ENCODE measurements around the gene KIAA1755. TPM values are rescaled to one million over a fixed set of nuclear protein-coding genes. Genes with fewer than 3 reads are reported as not detected.

Gene KIAA1755
- total RNA-seq, 1 experiment from 2014 or later = 0.22 TPM

GRCh38 chr20:38277691-38278090 is 17.2 kb upstream of the KIAA1755 start:
- intact Hi-C loops (cut with micrococcal nuclease; ENCODE audit: unreplicated experiment) = no loop called here
- H3K27ac ChIP-seq = no peak overlapping the region
- H3K36me3 ChIP-seq (ENCODE audit: low read depth) = no peaks in the 10 kb centered on the region
- no peaks in the 10 kb centered on the region for H3K79me2 ChIP-seq (ENCODE audit: low read depth)
- BruUV-seq (replicated peaks) = no TSS peak
- H3K9me3 ChIP-seq (ENCODE audit: insufficient read depth, low read depth) = 0 out of 2 replicates have a peak, but pooled peaks cover 7% of the 10 kb centered on the region
- H2AFZ ChIP-seq = no peak overlapping the region
- peaks cover 16% of the 10 kb centered on the region for H3K4me1 ChIP-seq (replicated peaks; ENCODE audit: insufficient read depth)
- DNase-seq = no peak
- POLR2A ChIA-PET (ENCODE audit: unreplicated experiment) = no interaction called here
- TF ChIP-seq EZH2 (IDR thresholded peaks at IDR 0.05; ENCODE audit: low read depth) (no peak), CTCF (conservative IDR thresholded peaks at IDR 0.05) (no peak)
- H3K4me2 ChIP-seq = no peak overlapping the region
- CTCF ChIA-PET = no interaction called here
- no peaks in the 10 kb centered on the region for H3K9me2 ChIP-seq (ENCODE audit: insufficient read depth)
- H4K20me1 ChIP-seq (ENCODE audit: insufficient read depth) = no peaks in the 10 kb centered on the region
- H3K27me3 ChIP-seq (ENCODE audit: insufficient read depth, low read depth) = no peaks in the 10 kb centered on the region
- H3K4me3 ChIP-seq = no peak overlapping the region
- H3F3A ChIP-seq (ENCODE audit: insufficient read depth, low read depth) = peaks cover 10% of the 10 kb centered on the region; the same call in 1 of the 2 replicates

- intact Hi-C loops (cut with micrococcal nuclease; ENCODE audit: unreplicated experiment) = no loop called here
- Histone ChIP-seq H3K79me2 (ENCODE audit: low read depth) (no peaks in the 10 kb centered on the region), H3K9me3 (ENCODE audit: insufficient read depth, low read depth) (0 out of 2 replicates have a peak, but pooled peaks cover 7% of the 10 kb centered on the region), H3K4me1 (replicated peaks; ENCODE audit: insufficient read depth) (peaks cover 20% of the 10 kb centered on the region), H3K4me3 (no peak overlapping the region), H4K20me1 (ENCODE audit: insufficient read depth) (no peaks in the 10 kb centered on the region), H3K27me3 (ENCODE audit: insufficient read depth, low read depth) (no peaks in the 10 kb centered on the region), H3K4me2 (no peak overlapping the region), H3K27ac (no peak overlapping the region), H3K36me3 (ENCODE audit: low read depth) (no peaks in the 10 kb centered on the region), H2AFZ (no peak overlapping the region), H3F3A (ENCODE audit: insufficient read depth, low read depth) (peaks cover 10% of the 10 kb centered on the region; the same call in 1 of the 2 replicates), H3K9me2 (ENCODE audit: insufficient read depth) (no peaks in the 10 kb centered on the region)
- ChIA-PET POLR2A (ENCODE audit: unreplicated experiment) (no interaction called here), CTCF (no interaction called here)
- no peak for DNase-seq
- no peak for TF ChIP-seq EZH2 (IDR thresholded peaks at IDR 0.05; ENCODE audit: low read depth)
- no peak for TF ChIP-seq CTCF (conservative IDR thresholded peaks at IDR 0.05)
- BruUV-seq (replicated peaks) = no TSS peak
These were observed 16.8 kb upstream of the KIAA1755 start for GRCh38 chr20:38277285-38277684.

- no peaks in the 10 kb centered on the region for H3K79me2 ChIP-seq (ENCODE audit: low read depth)
- no peaks in the 10 kb centered on the region for H4K20me1 ChIP-seq (ENCODE audit: insufficient read depth)
- intact Hi-C loops (cut with micrococcal nuclease; ENCODE audit: unreplicated experiment) = no loop called here
- H3K36me3 ChIP-seq (ENCODE audit: low read depth) = no peaks in the 10 kb centered on the region
- POLR2A ChIA-PET (ENCODE audit: unreplicated experiment) = no interaction called here
- H3K9me2 ChIP-seq (ENCODE audit: insufficient read depth) = no peaks in the 10 kb centered on the region
- peak overlapping the region; percentile 47 for H3K27ac ChIP-seq
- CTCF ChIA-PET = no interaction called here
- TF ChIP-seq EZH2 (IDR thresholded peaks at IDR 0.05; ENCODE audit: low read depth) (no peak), CTCF (conservative IDR thresholded peaks at IDR 0.05) (no peak)
- H2AFZ ChIP-seq = no peak overlapping the region
- 0 out of 2 replicates have a peak, but pooled peaks cover 7% of the 10 kb centered on the region for H3K9me3 ChIP-seq (ENCODE audit: insufficient read depth, low read depth)
- peaks cover 10% of the 10 kb centered on the region; the same call in 1 of the 2 replicates for H3F3A ChIP-seq (ENCODE audit: insufficient read depth, low read depth)
- H3K4me3 ChIP-seq = no peak overlapping the region
- peaks cover 32% of the 10 kb centered on the region for H3K4me1 ChIP-seq (replicated peaks; ENCODE audit: insufficient read depth)
- BruUV-seq (replicated peaks) = no TSS peak
- DNase-seq = peak; percentile 22 to 83
- H3K27me3 ChIP-seq (ENCODE audit: insufficient read depth, low read depth) = no peaks in the 10 kb centered on the region
- H3K4me2 ChIP-seq = peak overlapping the region; percentile 27; the same call in 1 of the 2 replicates
These were observed 15.4 kb upstream of the KIAA1755 start for GRCh38 chr20:38275815-38276550.

Measured in PC-9 (cell line).